ENCODE results near the gene DAO. TPM values are rescaled to one million over a fixed set of nuclear protein-coding genes. Genes with fewer than 3 reads are reported as not detected.
"Not testable (repeated sequence)": the region's sequence is repeated elsewhere in the genome, so short reads cannot be mapped to it uniquely, and the experiment has no call there.

Gene DAO
- polyA plus RNA-seq, 1 donor from 2014 or later, result not detected

- Histone ChIP-seq H3K27ac (ENCODE audit: low read length) (peak overlapping the region; percentile 51), H3K4me3 (ENCODE audit: low read length) (peak overlapping the region; percentile 77), H3K79me2 (replicated peaks; ENCODE audit: insufficient read depth, low read length) (peaks cover 24% of the 10 kb centered on the region), H3K27me3 (ENCODE audit: insufficient read depth, low read depth, low read length) (no peaks in the 10 kb centered on the region), H3K4me2 (ENCODE audit: low read length) (peak overlapping the region; percentile 75), H4K20me1 (ENCODE audit: insufficient read depth) (no peaks in the 10 kb centered on the region), H2AFZ (ENCODE audit: low read depth, low read length) (no peak overlapping the region), H3K9me2 (ENCODE audit: insufficient read depth, low read length) (no peaks in the 10 kb centered on the region), H3F3A (ENCODE audit: insufficient read depth, low read length, poor library complexity, severe bottlenecking) (no peaks in the 10 kb centered on the region), H3K9me3 (ENCODE audit: low read length) (no peaks in the 10 kb centered on the region), H3K36me3 (ENCODE audit: insufficient read depth, low read length) (no peaks in the 10 kb centered on the region), H3K9ac (ENCODE audit: low read length) (peak overlapping the region; percentile 79)
- TF ChIP-seq SMC3 (conservative IDR thresholded peaks at IDR 0.05; ENCODE audit: poor library complexity), result no peak
- peak; percentile 14 for TF ChIP-seq REST (IDR thresholded peaks at IDR 0.05; ENCODE audit: borderline replicate concordance)
Measured at GRCh38 chr12:108857158-108857407, 22.8 kb upstream of the DAO start.

- Histone ChIP-seq H3K36me3 (ENCODE audit: insufficient read depth, low read length) (no peaks in the 10 kb centered on the region), H3K27ac (ENCODE audit: low read length) (no peak overlapping the region), H3K9me2 (ENCODE audit: insufficient read depth, low read length) (no peaks in the 10 kb centered on the region), H3K79me2 (replicated peaks; ENCODE audit: insufficient read depth, low read length) (peaks cover 24% of the 10 kb centered on the region), H3K27me3 (ENCODE audit: insufficient read depth, low read depth, low read length) (no peaks in the 10 kb centered on the region), H2AFZ (ENCODE audit: low read depth, low read length) (no peak overlapping the region), H3K9ac (ENCODE audit: low read length) (peak overlapping the region; percentile 59), H3K4me3 (ENCODE audit: low read length) (peak overlapping the region; percentile 61), H4K20me1 (ENCODE audit: insufficient read depth) (no peaks in the 10 kb centered on the region), H3K4me2 (ENCODE audit: low read length) (no peak overlapping the region), H3K9me3 (ENCODE audit: low read length) (no peaks in the 10 kb centered on the region), H3F3A (ENCODE audit: insufficient read depth, low read length, poor library complexity, severe bottlenecking) (no peaks in the 10 kb centered on the region)
- TF ChIP-seq POLR2AphosphoS5 (IDR thresholded peaks at IDR 0.05) (no peak), TAF1 (IDR thresholded peaks at IDR 0.05; ENCODE audit: low read depth) (no peak), RAD21 (conservative IDR thresholded peaks at IDR 0.05) (no peak), CTCF (IDR thresholded peaks at IDR 0.05; ENCODE audit: poor library complexity, severe bottlenecking) (no peak), EP300 (conservative IDR thresholded peaks at IDR 0.05; ENCODE audit: poor library complexity, severe bottlenecking) (no peak), REST (IDR thresholded peaks at IDR 0.05; ENCODE audit: borderline replicate concordance) (no peak), SMC3 (conservative IDR thresholded peaks at IDR 0.05; ENCODE audit: poor library complexity) (no peak), MXI1 (conservative IDR thresholded peaks at IDR 0.05; ENCODE audit: poor library complexity, severe bottlenecking) (no peak), EZH2 (IDR thresholded peaks at IDR 0.05; ENCODE audit: borderline replicate concordance, insufficient read depth, low read length, poor library complexity, severe bottlenecking) (no peak)
Measured at GRCh38 chr12:108858311-108859074, 21.4 kb upstream of the DAO start.

- not testable (repeated sequence) for H3K27ac ChIP-seq (ENCODE audit: low read length); H3K9me2 ChIP-seq (ENCODE audit: insufficient read depth, low read length); H2AFZ ChIP-seq (ENCODE audit: low read depth, low read length); H3K4me2 ChIP-seq (ENCODE audit: low read length); H3K9ac ChIP-seq (ENCODE audit: low read length); H3K9me3 ChIP-seq (ENCODE audit: low read length); H3F3A ChIP-seq (ENCODE audit: insufficient read depth, low read length, poor library complexity, severe bottlenecking); H3K36me3 ChIP-seq (ENCODE audit: insufficient read depth, low read length); H3K4me3 ChIP-seq (ENCODE audit: low read length); H4K20me1 ChIP-seq (ENCODE audit: insufficient read depth); H3K27me3 ChIP-seq (ENCODE audit: insufficient read depth, low read depth, low read length)
- H3K79me2 ChIP-seq (replicated peaks; ENCODE audit: insufficient read depth, low read length), result peaks cover 18% of the 10 kb centered on the region
Measured at GRCh38 chr12:108859141-108859922, 20.6 kb upstream of the DAO start.

Measured in neural cell (in vitro differentiated cells).